Prostate gland (tissue), 2 donors: ENCODE results near the gene SFT2D3. TPM values are rescaled to one million over a fixed set of nuclear protein-coding genes. Genes with fewer than 3 reads are reported as not detected.

ENCODE experiments used
- DNase-seq: peaks from one replicate; pipeline ENCODE4 v3.0.0-alpha.2; 2019; ENCODE audit warnings: low spot score
- H3K27ac ChIP-seq, 2 donors: fragments of 200-600 bp; sonication (generic); 2 replicates each; pipeline ENCODE4 v1.5.1; 2017 to 2019
- H3K27me3 ChIP-seq: fragments of 200-600 bp; sonication (generic); replicated peaks from 2 replicates; pipeline ENCODE4 v1.5.1; 2019; ENCODE audit not compliant: insufficient read depth
- H3K36me3 ChIP-seq, 2 donors: fragments of 200-600 bp; sonication (generic); 1 replicate in 1 of 2; 2 replicates in 1 of 2; pipeline versions ENCODE4 v1.5.1 to v1.8.1; 2017 to 2019
- H3K4me1 ChIP-seq: fragments of 200-600 bp; sonication (generic); replicated peaks from 2 replicates; pipeline ENCODE4 v1.5.1; 2019
- H3K4me3 ChIP-seq, 2 donors: fragments of 200-600 bp; sonication (generic); 2 replicates each; pipeline ENCODE4 v1.5.1; 2017 to 2019
- H3K9me3 ChIP-seq: fragments of 200-600 bp; sonication (generic); 2 replicates; pipeline ENCODE4 v1.5.1; 2017
- POLR2A ChIP-seq: fragments of 450-650 bp; IDR thresholded peaks from one replicate; pipeline ENCODE4 v1.6.1; 2016; ENCODE audit warnings: antibody characterized with exemption, mild to moderate bottlenecking
- POLR2AphosphoS5 ChIP-seq: sonication (generic); formaldehyde crosslinking; IDR thresholded peaks from one replicate; pipeline ENCODE4 v1.6.1; 2017; ENCODE audit warnings: antibody characterized with exemption
- WGBS: methylation state at CpG from one replicate; pipeline ENCODE4 v1.1.5; 2018; 5-methylcytosine and 5-hydroxymethylcytosine counted together
- intact Hi-C: fragments of 100-400 bp; cut with DNase I; formaldehyde crosslinking; loops from one replicate; pipeline ENCODE4 v1.14.2; 2022
- total RNA-seq, 2 donors: library from RNA; depleted of rRNA; stranded (reverse); fragments of >200 nt; gene quantifications; one replicate each; pipeline ENCODE4 v1.1.0, GENCODE V29; 2016
- TF ChIP-seq, protein P1 (sequence below), 4 experiments: fragments of 200-600 bp in 2 of 4; fragments of 450-650 bp in 2 of 4; sonication (generic) in 2 of 4; IDR thresholded peaks; 1 replicate in 3 of 4; 2 replicates in 1 of 4; pipeline ENCODE4 v1.5.1; 2016 to 2019; ENCODE audit warnings: antibody characterized with exemption in 4 of 4, mild to moderate bottlenecking in 2 of 4, moderate library complexity in 2 of 4

SFT2D3 gene
- total RNA-seq, 2 donors from 2014 or later, result 14.8 to 22.2 TPM

DNA sequence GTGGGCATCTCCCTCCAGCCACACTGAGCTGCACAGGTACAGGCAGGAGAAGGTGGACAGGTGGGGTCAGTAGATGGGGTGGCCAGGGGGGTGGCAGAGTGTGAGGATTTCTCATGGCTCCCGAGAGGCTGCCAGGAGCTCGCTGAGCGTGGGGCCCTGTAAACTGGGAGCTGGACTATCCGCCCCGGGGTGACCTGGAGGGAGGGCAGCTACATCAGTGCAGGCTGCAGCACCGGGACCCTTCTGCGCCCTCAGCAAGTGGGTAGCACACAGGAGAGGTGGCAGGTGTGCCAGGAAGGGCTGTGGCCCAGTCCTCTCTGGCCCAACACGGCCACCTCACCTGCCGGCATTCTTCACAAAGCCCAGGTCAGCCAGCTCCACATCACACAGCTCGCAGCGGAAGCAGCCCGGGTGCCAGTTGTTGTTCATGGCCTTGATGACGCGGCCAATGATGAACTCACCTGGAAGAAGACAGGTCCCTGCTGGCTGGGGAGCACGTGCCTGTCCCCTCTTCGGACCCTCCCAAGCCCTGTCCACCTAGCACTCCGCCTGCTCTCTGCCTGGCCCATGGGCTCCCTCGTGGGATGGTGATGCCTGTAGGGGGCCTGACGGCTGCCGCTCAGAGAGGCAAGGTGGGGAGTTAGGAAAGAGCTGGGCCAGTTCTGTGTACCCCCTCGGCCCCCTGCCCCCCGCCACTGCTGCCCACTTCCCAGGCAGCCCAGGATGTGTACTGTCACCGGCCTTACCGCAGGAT is 47.0 kb upstream of the SFT2D3 start:
- Histone ChIP-seq H3K9me3 (no peaks in the 10 kb centered on the region), H3K4me1 (no peaks in the 10 kb centered on the region), H3K4me3 (no peak overlapping the region), H3K27me3 (no peaks in the 10 kb centered on the region), H3K36me3 (no peaks in the 10 kb centered on the region), H3K27ac (no peak overlapping the region)
- intact Hi-C loops, result no loop called here
- 89% methylated on average over 24 of the region's 24 CpGs for WGBS
- DNase-seq, result no peak
- TF ChIP-seq, protein P1, sequence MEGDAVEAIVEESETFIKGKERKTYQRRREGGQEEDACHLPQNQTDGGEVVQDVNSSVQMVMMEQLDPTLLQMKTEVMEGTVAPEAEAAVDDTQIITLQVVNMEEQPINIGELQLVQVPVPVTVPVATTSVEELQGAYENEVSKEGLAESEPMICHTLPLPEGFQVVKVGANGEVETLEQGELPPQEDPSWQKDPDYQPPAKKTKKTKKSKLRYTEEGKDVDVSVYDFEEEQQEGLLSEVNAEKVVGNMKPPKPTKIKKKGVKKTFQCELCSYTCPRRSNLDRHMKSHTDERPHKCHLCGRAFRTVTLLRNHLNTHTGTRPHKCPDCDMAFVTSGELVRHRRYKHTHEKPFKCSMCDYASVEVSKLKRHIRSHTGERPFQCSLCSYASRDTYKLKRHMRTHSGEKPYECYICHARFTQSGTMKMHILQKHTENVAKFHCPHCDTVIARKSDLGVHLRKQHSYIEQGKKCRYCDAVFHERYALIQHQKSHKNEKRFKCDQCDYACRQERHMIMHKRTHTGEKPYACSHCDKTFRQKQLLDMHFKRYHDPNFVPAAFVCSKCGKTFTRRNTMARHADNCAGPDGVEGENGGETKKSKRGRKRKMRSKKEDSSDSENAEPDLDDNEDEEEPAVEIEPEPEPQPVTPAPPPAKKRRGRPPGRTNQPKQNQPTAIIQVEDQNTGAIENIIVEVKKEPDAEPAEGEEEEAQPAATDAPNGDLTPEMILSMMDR (IDR thresholded peaks at IDR 0.05), result no peak
- TF ChIP-seq POLR2A (no peak), POLR2AphosphoS5 (no peak)

DNA sequence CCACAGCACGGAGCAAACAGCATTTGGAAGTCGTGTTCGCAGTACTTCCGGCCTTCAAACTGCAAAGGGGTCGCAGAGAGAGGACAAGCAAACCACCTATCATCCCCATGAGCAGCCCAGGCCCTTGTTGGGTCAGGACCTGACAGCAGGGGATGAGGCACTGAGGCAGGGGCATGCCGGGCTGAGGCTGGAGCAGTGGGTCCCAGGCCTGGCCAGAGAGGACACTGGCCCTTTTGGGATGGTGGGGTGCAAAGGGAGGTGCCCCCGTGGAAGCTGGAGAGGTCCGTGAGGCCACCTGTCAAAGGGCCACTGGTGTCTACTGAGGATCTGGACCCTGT is 46.5 kb upstream of the SFT2D3 start:
- Histone ChIP-seq H3K36me3 (no peaks in the 10 kb centered on the region), H3K9me3 (no peaks in the 10 kb centered on the region), H3K27me3 (no peaks in the 10 kb centered on the region), H3K4me3 (no peak overlapping the region), H3K4me1 (no peaks in the 10 kb centered on the region), H3K27ac (no peak overlapping the region)
- no peak for DNase-seq
- intact Hi-C loops, result no loop called here
- TF ChIP-seq POLR2AphosphoS5 (no peak), POLR2A (no peak)
- TF ChIP-seq, protein P1 (IDR thresholded peaks at IDR 0.05), result no peak
- whole genome bisulfite sequencing, result 92% methylated on average over 8 of the region's 8 CpGs

DNA sequence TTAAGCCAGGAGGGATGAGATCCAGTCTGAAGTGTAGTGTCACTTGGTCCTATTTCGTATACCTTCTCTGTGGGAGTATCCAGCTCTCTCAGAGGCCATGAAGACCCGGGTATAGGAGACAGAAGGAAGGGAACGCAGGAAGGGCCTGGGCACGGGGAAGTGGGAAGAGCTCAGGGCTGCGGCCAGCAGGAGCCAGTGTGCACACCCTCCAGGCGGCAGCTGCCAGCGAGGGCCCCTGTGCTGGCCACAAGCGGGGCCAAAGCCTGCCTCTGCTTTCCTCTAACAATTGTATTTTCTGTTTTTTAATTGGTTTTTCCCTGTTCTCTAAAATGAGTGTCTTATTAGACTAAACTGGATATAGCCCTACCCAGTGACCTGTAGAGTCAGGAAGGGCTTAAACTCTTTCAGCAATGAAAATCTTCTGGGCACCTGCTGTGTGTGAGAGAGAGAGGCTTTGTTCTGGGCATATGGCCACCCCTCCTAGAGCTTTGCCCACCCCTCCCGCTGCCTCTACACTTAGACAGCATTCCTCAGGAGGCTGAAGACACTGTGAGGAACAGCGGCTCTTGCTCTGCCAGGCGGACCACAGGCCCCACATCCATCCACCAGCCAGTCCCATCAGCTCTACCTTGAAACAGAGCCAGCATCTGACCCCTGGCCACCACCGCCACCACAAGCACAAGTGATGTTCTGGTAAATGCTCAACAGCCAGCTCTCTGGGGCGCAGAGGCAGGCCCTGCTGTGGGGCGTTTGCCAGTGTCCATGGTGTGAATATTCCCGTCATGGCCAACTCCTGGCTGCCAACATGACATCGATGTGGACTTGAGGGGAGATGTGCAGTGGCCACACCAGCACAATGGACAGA is 45.9 kb upstream of the SFT2D3 start:
- Histone ChIP-seq H3K36me3 (no peaks in the 10 kb centered on the region), H3K9me3 (no peaks in the 10 kb centered on the region), H3K27ac (no peak overlapping the region), H3K4me1 (no peaks in the 10 kb centered on the region), H3K4me3 (no peak overlapping the region), H3K27me3 (no peaks in the 10 kb centered on the region)
- WGBS, result 68% methylated on average over 16 of the region's 16 CpGs
- intact Hi-C loops, result no loop called here
- DNase-seq, result no peak
- TF ChIP-seq, protein P1 (IDR thresholded peaks at IDR 0.05), result no peak
- TF ChIP-seq POLR2AphosphoS5 (no peak), POLR2A (no peak)

DNA sequence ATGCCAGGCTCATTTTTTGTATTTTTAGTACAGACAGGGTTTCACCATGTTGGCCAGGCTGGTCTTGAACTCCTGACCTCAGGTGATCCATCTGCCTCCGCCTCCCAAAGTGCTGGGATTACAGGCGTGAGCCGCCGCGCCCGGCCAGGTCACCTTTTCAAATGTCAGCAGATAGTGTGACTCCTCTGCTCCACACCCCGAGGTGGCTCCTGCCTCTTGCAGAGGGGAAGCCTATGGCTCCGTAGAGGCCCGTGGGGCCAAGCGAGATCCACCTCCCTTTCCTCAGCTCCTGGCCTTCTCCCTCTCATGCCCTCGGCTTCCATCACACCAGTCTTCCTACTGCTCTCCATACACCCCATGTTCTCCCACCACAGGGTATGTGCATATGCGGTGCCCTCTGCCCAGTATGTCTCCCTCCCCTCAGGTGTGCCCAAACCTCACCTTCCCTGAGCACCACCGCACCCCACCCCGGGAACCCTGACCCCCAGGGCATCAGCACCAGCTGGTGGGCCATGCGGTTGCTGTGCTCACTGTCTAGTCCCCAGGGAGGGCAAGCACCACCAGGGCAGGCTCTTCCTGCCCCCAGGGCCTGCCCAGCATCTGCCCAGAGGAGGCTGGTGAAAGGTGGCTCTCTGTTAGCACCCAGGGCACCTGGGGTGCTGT is 44.6 kb upstream of the SFT2D3 start:
- TF ChIP-seq, protein P1 (IDR thresholded peaks at IDR 0.05), result no peak
- no peak for TF ChIP-seq POLR2A
- TF ChIP-seq POLR2AphosphoS5, result no peak
- no peaks in the 10 kb centered on the region for H3K27me3 ChIP-seq
- H3K4me3 ChIP-seq, result no peak overlapping the region
- intact Hi-C loops, result no loop called here
- H3K27ac ChIP-seq, result no peak overlapping the region
- no peaks in the 10 kb centered on the region for H3K4me1 ChIP-seq
- no peak for DNase-seq
- 89% methylated on average over 15 of the region's 15 CpGs for WGBS
- H3K9me3 ChIP-seq, result no peaks in the 10 kb centered on the region
- H3K36me3 ChIP-seq, result no peaks in the 10 kb centered on the region
